GM04504 (cell line): Measurements from ENCODE around the gene SLC6A18.
"Not testable (repeated sequence)": the region's sequence is repeated elsewhere in the genome, so short reads cannot be mapped to it uniquely, and the experiment has no call there.

Source experiments
- DNase-seq: peaks from one replicate; pipeline ENCODE4 v3.0.0-alpha.2; 2012; ENCODE audit warnings: low read depth

The SLC6A18 gene

GRCh38 chr5:1277781-1278180 is 52.6 kb downstream of the SLC6A18 start:
- no peak for DNase-seq

- DNase-seq = no peak
Measured at GRCh38 chr5:1278216-1278615, 53.0 kb downstream of the SLC6A18 start.

GRCh38 chr5:1278656-1279442 is 53.7 kb downstream of the SLC6A18 start:
- DNase-seq = no peak

- no peak for DNase-seq
Measured at GRCh38 chr5:1279443-1280151, 54.4 kb downstream of the SLC6A18 start.

GRCh38 chr5:1280177-1281037 is 55.2 kb downstream of the SLC6A18 start:
- DNase-seq = no peak

- no peak for DNase-seq
Measured at GRCh38 chr5:1281038-1281882, 56.1 kb downstream of the SLC6A18 start.

GRCh38 chr5:1282131-1282992 is 57.2 kb downstream of the SLC6A18 start:
- no peak for DNase-seq

GRCh38 chr5:1282993-1283728 is 58.0 kb downstream of the SLC6A18 start:
- DNase-seq = not testable (repeated sequence)

- DNase-seq = not testable (repeated sequence)
Measured at GRCh38 chr5:1283729-1284041, 58.5 kb downstream of the SLC6A18 start.

GRCh38 chr5:1284336-1284970 is 59.3 kb downstream of the SLC6A18 start:
- not testable (repeated sequence) for DNase-seq

- DNase-seq = no peak
Measured at GRCh38 chr5:1285141-1285540, 60.0 kb downstream of the SLC6A18 start.

- DNase-seq = no peak
Measured at GRCh38 chr5:1285883-1286291, 60.7 kb downstream of the SLC6A18 start.

GRCh38 chr5:1288439-1289335 is 63.5 kb downstream of the SLC6A18 start:
- DNase-seq = no peak

GRCh38 chr5:1289559-1289958 is 64.4 kb downstream of the SLC6A18 start:
- not testable (repeated sequence) for DNase-seq

- DNase-seq = not testable (repeated sequence)
Measured at GRCh38 chr5:1290956-1291355, 65.8 kb downstream of the SLC6A18 start.

GRCh38 chr5:1291611-1292080 is 66.5 kb downstream of the SLC6A18 start:
- no peak for DNase-seq

GRCh38 chr5:1292139-1292538 is 67.0 kb downstream of the SLC6A18 start:
- DNase-seq = no peak

- DNase-seq = no peak
Measured at GRCh38 chr5:1292846-1293415, 67.8 kb downstream of the SLC6A18 start.
